Fibroblast of pulmonary artery (primary cell): ENCODE results near the gene LRP2.

Experiments
- DNase-seq: peaks from one replicate; pipeline ENCODE4 v3.0.0-alpha.2; 2010; ENCODE audit warnings: low read depth
- H3K4me3 ChIP-seq: replicated peaks from 2 replicates; pipeline ENCODE4 v1.5.1; 2011; ENCODE audit warnings: low read depth, mild to moderate bottlenecking, control low read depth, low read length, moderate library complexity
- CTCF ChIP-seq: IDR thresholded peaks from 2 replicates; pipeline ENCODE4 v1.5.1; 2011; ENCODE audit warnings: mild to moderate bottlenecking, control low read depth, low read length, inconsistent platforms; ENCODE audit errors: missing control alignments

Gene LRP2

DNA sequence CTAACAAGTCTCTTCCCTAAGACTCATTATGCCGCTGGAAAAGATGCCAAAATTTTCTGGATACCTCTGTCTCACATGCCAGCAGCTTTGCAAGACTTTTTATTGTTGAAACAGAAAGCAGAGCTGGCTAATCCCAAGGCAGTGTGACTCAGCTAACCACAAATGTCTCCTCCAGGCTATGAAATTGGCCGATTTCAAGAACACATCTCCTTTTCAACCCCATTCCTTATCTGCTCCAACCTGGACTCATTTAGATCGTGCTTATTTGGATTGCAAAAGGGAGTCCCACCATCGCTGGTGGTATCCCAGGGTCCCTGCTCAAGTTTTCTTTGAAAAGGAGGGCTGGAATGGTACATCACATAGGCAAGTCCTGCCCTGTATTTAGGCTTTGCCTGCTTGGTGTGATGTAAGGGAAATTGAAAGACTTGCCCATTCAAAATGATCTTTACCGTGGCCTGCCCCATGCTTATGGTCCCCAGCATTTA, 266.7 kb downstream of the LRP2 start:
- no peak overlapping the region for H3K4me3 ChIP-seq
- no peak for TF ChIP-seq CTCF
- DNase-seq, result peak; percentile 96

DNA sequence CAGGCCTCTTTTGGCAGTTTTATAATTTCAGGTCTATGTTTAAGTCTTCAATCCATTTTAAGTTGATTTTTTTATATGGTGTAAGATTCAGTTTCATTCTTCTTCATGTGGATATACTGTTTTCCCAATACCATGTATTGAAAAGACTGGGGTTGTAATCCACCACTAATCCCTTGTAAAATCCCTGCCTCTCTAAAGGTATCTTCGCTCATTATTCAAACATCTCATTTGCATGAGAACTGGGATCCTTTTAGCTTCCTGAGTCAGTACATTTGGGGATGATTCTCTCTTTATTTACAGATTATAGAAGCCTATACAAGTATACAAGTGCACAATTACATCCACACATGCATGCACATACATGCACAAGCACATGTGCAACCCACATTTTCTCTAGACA, 267.7 kb downstream of the LRP2 start:
- no peak for DNase-seq
- no peak for TF ChIP-seq CTCF
- H3K4me3 ChIP-seq, result no peak overlapping the region

GRCh38 chr2:169093535-169093934, 268.8 kb downstream of the LRP2 start:
- no peak for TF ChIP-seq CTCF

DNA sequence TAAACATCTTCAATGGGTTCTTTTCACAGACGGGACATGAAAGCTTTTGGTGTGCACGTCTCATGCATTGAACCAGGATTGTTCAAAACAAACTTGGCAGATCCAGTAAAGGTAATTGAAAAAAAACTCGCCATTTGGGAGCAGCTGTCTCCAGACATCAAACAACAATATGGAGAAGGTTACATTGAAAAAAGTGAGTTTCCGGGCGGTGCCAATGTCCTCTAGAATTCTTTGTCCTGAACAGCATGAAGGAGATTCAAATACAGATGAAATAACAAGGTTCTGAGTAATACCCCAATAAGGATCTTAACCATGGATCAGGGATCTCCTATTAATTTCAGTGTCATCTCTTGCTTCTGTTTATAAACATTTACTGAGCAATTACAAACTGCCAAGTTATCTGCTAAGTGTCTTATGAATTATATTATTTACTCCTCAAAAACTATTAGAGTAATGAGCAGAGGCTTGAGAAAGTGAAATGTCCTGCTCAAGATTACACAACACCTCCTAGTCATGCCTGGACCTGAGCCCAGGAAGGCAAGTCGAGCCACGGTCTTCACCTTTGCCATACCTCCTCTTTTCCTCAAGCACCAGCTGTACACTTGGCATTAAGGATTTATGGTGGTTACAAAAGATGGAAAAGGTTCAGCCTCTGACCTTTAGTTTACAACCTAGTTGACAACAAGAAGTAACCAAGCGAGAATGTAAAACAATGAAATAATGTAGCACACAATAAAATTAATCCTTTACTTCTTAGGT, 270.4 kb downstream of the LRP2 start:
- H3K4me3 ChIP-seq, result no peak overlapping the region
- DNase-seq, result peak; percentile 84
- TF ChIP-seq CTCF, result no peak

More at GRCh38 chr2:169093535-169093934, 268.8 kb downstream of the LRP2 start:
- no peak overlapping the region for H3K4me3 ChIP-seq
- DNase-seq, result no peak

- no peak for DNase-seq
- no peak for TF ChIP-seq CTCF
- no peak overlapping the region for H3K4me3 ChIP-seq
Observed at GRCh38 chr2:169091256-169091655, 271.1 kb downstream of the LRP2 start.

DNA sequence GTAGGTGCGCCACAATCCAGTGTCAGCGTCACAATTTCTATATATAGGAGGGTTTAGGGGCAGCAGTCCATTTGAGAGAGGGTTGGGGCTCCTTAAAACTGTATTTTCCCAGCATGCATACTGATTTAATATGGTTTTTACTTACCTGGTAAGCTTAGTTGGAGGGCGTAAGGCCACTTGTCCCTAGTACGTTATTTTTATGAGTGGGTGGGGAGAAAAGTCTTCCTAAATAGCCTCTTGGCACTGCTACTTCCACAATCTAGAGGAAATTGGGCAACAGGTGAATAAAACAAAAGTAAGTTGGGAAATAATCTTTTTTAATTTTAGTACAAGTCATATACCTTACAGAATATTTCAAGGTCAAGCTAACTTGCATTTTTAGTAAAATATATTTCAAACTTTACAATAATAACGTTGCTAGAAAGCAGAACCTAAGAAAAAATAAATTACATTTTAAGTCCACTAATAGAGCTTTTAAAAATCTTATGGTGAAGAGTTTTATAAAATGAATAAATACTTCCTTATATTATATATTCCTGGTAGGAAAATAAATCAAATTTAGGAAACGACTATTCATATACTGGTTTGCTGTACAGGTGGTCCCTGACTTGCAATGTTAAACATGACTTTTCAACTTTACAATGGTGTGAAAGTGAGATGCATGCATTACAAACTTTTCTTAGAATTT, 272.1 kb downstream of the LRP2 start:
- no peak for TF ChIP-seq CTCF
- DNase-seq, result no peak
- no peak overlapping the region for H3K4me3 ChIP-seq
